A673 (cell line): Measurements from ENCODE around the gene FMNL3.

Experiments
- EZH2 ChIP-seq: fragments of 200-600 bp; sonication (generic); IDR thresholded peaks from 2 replicates; pipeline ENCODE4 v1.6.1; 2017; ENCODE audit warnings: borderline replicate concordance, low read depth, mild to moderate bottlenecking, mixed read lengths, antibody characterized with exemption, low read length; ENCODE audit not compliant: poor library complexity, severe bottlenecking
- TF ChIP-seq, protein P1 (sequence below): fragments of 300-800, 200-600 bp; sonication (generic); conservative IDR thresholded peaks from 2 replicates; pipeline ENCODE4 v1.5.1; 2017; ENCODE audit warnings: low read depth, mild to moderate bottlenecking, antibody characterized with exemption, low read length, moderate library complexity, mixed read lengths

DNA sequence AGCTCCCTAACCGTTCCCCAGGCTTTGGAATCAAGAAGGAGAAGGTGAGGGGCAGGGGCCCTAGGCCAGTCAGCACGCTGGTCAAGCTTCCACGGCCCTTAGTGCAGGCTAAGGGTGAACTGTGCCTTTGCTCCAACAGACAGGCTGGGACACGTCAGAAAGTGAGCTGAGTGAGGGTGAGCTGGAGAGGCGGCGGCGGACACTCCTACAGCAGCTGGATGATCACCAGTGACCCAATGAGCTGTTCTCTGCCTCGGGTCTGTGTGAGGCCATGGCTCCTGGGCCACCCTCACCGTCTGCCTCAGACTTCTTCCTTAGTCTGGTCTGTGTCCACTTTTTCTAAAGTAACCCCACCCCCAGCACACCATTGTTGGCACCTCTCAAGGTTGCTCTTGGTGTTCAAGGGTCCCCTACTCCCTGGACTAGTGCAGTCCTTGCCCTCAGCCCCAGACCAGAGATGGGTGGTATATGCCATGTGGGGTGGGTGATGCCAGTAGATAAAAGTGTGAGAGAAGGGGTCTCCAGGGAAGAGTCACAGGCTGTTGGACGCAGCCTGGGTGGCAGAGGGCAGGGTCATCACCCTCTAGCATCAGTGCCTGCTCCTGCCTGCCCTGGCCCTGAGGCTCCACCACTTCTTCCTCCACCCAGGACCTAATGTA lies 63.1 kb downstream of the FMNL3 start:
- TF ChIP-seq, protein P1, sequence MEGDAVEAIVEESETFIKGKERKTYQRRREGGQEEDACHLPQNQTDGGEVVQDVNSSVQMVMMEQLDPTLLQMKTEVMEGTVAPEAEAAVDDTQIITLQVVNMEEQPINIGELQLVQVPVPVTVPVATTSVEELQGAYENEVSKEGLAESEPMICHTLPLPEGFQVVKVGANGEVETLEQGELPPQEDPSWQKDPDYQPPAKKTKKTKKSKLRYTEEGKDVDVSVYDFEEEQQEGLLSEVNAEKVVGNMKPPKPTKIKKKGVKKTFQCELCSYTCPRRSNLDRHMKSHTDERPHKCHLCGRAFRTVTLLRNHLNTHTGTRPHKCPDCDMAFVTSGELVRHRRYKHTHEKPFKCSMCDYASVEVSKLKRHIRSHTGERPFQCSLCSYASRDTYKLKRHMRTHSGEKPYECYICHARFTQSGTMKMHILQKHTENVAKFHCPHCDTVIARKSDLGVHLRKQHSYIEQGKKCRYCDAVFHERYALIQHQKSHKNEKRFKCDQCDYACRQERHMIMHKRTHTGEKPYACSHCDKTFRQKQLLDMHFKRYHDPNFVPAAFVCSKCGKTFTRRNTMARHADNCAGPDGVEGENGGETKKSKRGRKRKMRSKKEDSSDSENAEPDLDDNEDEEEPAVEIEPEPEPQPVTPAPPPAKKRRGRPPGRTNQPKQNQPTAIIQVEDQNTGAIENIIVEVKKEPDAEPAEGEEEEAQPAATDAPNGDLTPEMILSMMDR: no peak
- TF ChIP-seq EZH2: no peak
